SJSA1 (cell line): Measurements from ENCODE around the gene DOCK3. TPM values are rescaled to one million over a fixed set of nuclear protein-coding genes. Genes with fewer than 3 reads are reported as not detected.

Experiments used
- DNase-seq, 2 experiments: peaks; one replicate each; pipeline ENCODE4 v3.0.0-alpha.2; 2015 to 2020; ENCODE audit warnings: low spot score in 2 of 2, low read depth in 1 of 2
- H3K27ac ChIP-seq: fragments of 250-450 bp; sonication (Bioruptor Pico); 2 replicates; pipeline ENCODE4 v1.5.1; 2020; ENCODE audit warnings: mild to moderate bottlenecking, moderate library complexity
- H3K27me3 ChIP-seq: fragments of 250-450 bp; sonication (Bioruptor Pico); replicated peaks from 2 replicates; pipeline ENCODE4 v1.5.1; 2020; ENCODE audit warnings: mild to moderate bottlenecking, moderate library complexity
- H3K36me3 ChIP-seq: fragments of 250-450 bp; sonication (Bioruptor Pico); 2 replicates; pipeline ENCODE4 v1.5.1; 2020; ENCODE audit warnings: mild to moderate bottlenecking
- H3K4me1 ChIP-seq: fragments of 250-450 bp; sonication (Bioruptor Pico); replicated peaks from 2 replicates; pipeline ENCODE4 v1.6.1; 2021; ENCODE audit warnings: mild to moderate bottlenecking
- H3K4me3 ChIP-seq: fragments of 250-450 bp; sonication (Bioruptor Pico); 2 replicates; pipeline ENCODE4 v1.5.1; 2020; ENCODE audit warnings: mild to moderate bottlenecking
- H3K9me3 ChIP-seq: fragments of 250-450 bp; sonication (Bioruptor Pico); replicated peaks from 2 replicates; pipeline ENCODE4 v1.5.1; 2020; ENCODE audit warnings: mild to moderate bottlenecking
- total RNA-seq: library from RNA; depleted of rRNA; stranded (reverse); fragments of >200 nt; shearing (Covaris generic); gene quantifications from 2 replicates; pipeline ENCODE4 v1.2.3, GENCODE V29; 2014

Gene DOCK3
- total RNA-seq, 1 experiment from 2014 or later: 0.29 TPM

GRCh38 chr3:51333021-51333420, 658.3 kb downstream of the DOCK3 start:
- Histone ChIP-seq H3K27me3 (no peaks in the 10 kb centered on the region), H3K27ac (no peak overlapping the region), H3K9me3 (no peaks in the 10 kb centered on the region), H3K4me1 (no peaks in the 10 kb centered on the region), H3K36me3 (no peaks in the 10 kb centered on the region), H3K4me3 (no peak overlapping the region)
- DNase-seq: no peak

GRCh38 chr3:51336261-51336660, 661.5 kb downstream of the DOCK3 start:
- no peak overlapping the region for H3K27ac ChIP-seq
- no peaks in the 10 kb centered on the region for H3K36me3 ChIP-seq
- no peaks in the 10 kb centered on the region for H3K27me3 ChIP-seq
- H3K4me1 ChIP-seq: peaks cover 20% of the 10 kb centered on the region
- no peak for DNase-seq
- no peaks in the 10 kb centered on the region for H3K9me3 ChIP-seq
- no peak overlapping the region for H3K4me3 ChIP-seq

GRCh38 chr3:51337666-51338065, 662.9 kb downstream of the DOCK3 start:
- Histone ChIP-seq H3K27ac (no peak overlapping the region), H3K9me3 (no peaks in the 10 kb centered on the region), H3K27me3 (no peaks in the 10 kb centered on the region), H3K36me3 (no peaks in the 10 kb centered on the region), H3K4me1 (peaks cover 28% of the 10 kb centered on the region), H3K4me3 (no peak overlapping the region)
- DNase-seq: no peak

GRCh38 chr3:51338632-51339031, 663.9 kb downstream of the DOCK3 start:
- Histone ChIP-seq H3K9me3 (no peaks in the 10 kb centered on the region), H3K36me3 (no peaks in the 10 kb centered on the region), H3K4me1 (peaks cover 29% of the 10 kb centered on the region), H3K4me3 (no peak overlapping the region), H3K27ac (no peak overlapping the region), H3K27me3 (no peaks in the 10 kb centered on the region)
- no peak for DNase-seq

- no peaks in the 10 kb centered on the region for H3K27me3 ChIP-seq
- H3K27ac ChIP-seq: peak overlapping the region; percentile 98
- H3K36me3 ChIP-seq: no peaks in the 10 kb centered on the region
- DNase-seq: peak; percentile 84 to 95
- no peaks in the 10 kb centered on the region for H3K9me3 ChIP-seq
- H3K4me3 ChIP-seq: no peak overlapping the region
- peaks cover 44% of the 10 kb centered on the region for H3K4me1 ChIP-seq
Observed at GRCh38 chr3:51340013-51340829, 665.5 kb downstream of the DOCK3 start.

GRCh38 chr3:51340989-51341636, 666.4 kb downstream of the DOCK3 start:
- Histone ChIP-seq H3K27me3 (no peaks in the 10 kb centered on the region), H3K9me3 (no peaks in the 10 kb centered on the region), H3K27ac (peak overlapping the region; percentile 98), H3K36me3 (no peaks in the 10 kb centered on the region), H3K4me1 (peaks cover 44% of the 10 kb centered on the region), H3K4me3 (no peak overlapping the region)
- DNase-seq: peak in 1 of 2 experiments; percentile 51

GRCh38 chr3:51343918-51344687, 669.4 kb downstream of the DOCK3 start:
- H3K9me3 ChIP-seq: no peaks in the 10 kb centered on the region
- H3K36me3 ChIP-seq: no peaks in the 10 kb centered on the region
- DNase-seq: peak; percentile 58 to 76
- H3K27ac ChIP-seq: peak overlapping the region; percentile 55
- H3K27me3 ChIP-seq: no peaks in the 10 kb centered on the region
- no peak overlapping the region for H3K4me3 ChIP-seq
- peaks cover 44% of the 10 kb centered on the region for H3K4me1 ChIP-seq

GRCh38 chr3:51350751-51351150, 676.0 kb downstream of the DOCK3 start:
- H3K4me1 ChIP-seq: peaks cover 28% of the 10 kb centered on the region
- no peaks in the 10 kb centered on the region for H3K36me3 ChIP-seq
- no peak for DNase-seq
- H3K27ac ChIP-seq: no peak overlapping the region
- H3K9me3 ChIP-seq: no peaks in the 10 kb centered on the region
- no peak overlapping the region for H3K4me3 ChIP-seq
- no peaks in the 10 kb centered on the region for H3K27me3 ChIP-seq

GRCh38 chr3:51353131-51353530, 678.4 kb downstream of the DOCK3 start:
- Histone ChIP-seq H3K27me3 (no peaks in the 10 kb centered on the region), H3K4me3 (no peak overlapping the region), H3K9me3 (no peaks in the 10 kb centered on the region), H3K36me3 (no peaks in the 10 kb centered on the region), H3K27ac (peak overlapping the region; percentile 77), H3K4me1 (peaks cover 28% of the 10 kb centered on the region)
- no peak for DNase-seq

- no peaks in the 10 kb centered on the region for H3K27me3 ChIP-seq
- peak; percentile 43 to 55 for DNase-seq
- no peaks in the 10 kb centered on the region for H3K9me3 ChIP-seq
- H3K36me3 ChIP-seq: no peaks in the 10 kb centered on the region
- peaks cover 28% of the 10 kb centered on the region for H3K4me1 ChIP-seq
- no peak overlapping the region for H3K4me3 ChIP-seq
- H3K27ac ChIP-seq: peak overlapping the region; percentile 77
Observed at GRCh38 chr3:51353691-51354090, 679.0 kb downstream of the DOCK3 start.

- Histone ChIP-seq H3K9me3 (no peaks in the 10 kb centered on the region), H3K27me3 (no peaks in the 10 kb centered on the region), H3K36me3 (no peaks in the 10 kb centered on the region), H3K4me3 (no peak overlapping the region), H3K4me1 (peaks cover 28% of the 10 kb centered on the region), H3K27ac (peak overlapping the region; percentile 77)
- no peak for DNase-seq
Observed at GRCh38 chr3:51354172-51354571, 679.4 kb downstream of the DOCK3 start.

GRCh38 chr3:51354731-51355615, 680.2 kb downstream of the DOCK3 start:
- H3K27me3 ChIP-seq: no peaks in the 10 kb centered on the region
- peaks cover 28% of the 10 kb centered on the region for H3K4me1 ChIP-seq
- H3K9me3 ChIP-seq: no peaks in the 10 kb centered on the region
- H3K36me3 ChIP-seq: no peaks in the 10 kb centered on the region
- no peak overlapping the region for H3K4me3 ChIP-seq
- DNase-seq: no peak
- peak overlapping the region; percentile 77 for H3K27ac ChIP-seq

- peaks cover 28% of the 10 kb centered on the region for H3K4me1 ChIP-seq
- no peaks in the 10 kb centered on the region for H3K9me3 ChIP-seq
- H3K27ac ChIP-seq: no peak overlapping the region
- H3K36me3 ChIP-seq: no peaks in the 10 kb centered on the region
- no peak for DNase-seq
- no peak overlapping the region for H3K4me3 ChIP-seq
- H3K27me3 ChIP-seq: no peaks in the 10 kb centered on the region
Observed at GRCh38 chr3:51355891-51356578, 681.3 kb downstream of the DOCK3 start.
